ENCODE measurements around the gene LRFN2. TPM values are rescaled to one million over a fixed set of nuclear protein-coding genes. Genes with fewer than 3 reads are reported as not detected.

The LRFN2 gene
- polyA plus RNA-seq, 1 of the 3 experiments (the other 2 are of a cell fraction), result 0.02 TPM

DNA sequence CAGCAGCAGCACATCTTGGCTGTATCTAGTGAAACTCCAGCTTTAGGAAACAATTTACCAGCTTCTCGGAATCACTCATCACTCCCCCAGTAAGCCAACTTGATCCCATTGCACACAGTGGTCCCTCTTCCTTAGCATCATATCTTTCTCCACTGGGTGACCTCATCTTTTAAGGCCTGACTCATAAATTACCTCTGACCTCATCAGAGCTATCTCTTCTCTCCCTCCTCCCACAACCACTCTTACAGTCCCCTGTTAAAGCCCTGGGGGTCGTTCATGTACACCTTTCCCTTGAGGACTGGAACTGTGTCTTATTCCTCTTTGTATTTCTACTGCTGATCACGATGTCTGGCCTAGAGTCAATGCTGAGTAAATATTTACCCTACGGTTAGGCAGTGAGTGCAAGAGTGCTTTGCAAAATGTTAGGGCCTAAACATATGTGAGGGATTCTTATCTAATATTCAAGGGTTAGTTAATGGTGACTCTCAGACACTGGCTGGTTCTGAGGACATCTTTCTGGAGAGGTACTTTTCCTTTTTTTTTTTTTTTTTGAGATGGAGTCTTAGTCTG, 187.2 kb downstream of the LRFN2 start (continued):
- TF ChIP-seq, protein P1, sequence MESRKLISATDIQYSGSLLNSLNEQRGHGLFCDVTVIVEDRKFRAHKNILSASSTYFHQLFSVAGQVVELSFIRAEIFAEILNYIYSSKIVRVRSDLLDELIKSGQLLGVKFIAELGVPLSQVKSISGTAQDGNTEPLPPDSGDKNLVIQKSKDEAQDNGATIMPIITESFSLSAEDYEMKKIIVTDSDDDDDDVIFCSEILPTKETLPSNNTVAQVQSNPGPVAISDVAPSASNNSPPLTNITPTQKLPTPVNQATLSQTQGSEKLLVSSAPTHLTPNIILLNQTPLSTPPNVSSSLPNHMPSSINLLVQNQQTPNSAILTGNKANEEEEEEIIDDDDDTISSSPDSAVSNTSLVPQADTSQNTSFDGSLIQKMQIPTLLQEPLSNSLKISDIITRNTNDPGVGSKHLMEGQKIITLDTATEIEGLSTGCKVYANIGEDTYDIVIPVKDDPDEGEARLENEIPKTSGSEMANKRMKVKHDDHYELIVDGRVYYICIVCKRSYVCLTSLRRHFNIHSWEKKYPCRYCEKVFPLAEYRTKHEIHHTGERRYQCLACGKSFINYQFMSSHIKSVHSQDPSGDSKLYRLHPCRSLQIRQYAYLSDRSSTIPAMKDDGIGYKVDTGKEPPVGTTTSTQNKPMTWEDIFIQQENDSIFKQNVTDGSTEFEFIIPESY (IDR thresholded peaks at IDR 0.05; ENCODE audit: borderline replicate concordance, low read depth), result no peak
- TF ChIP-seq EZH2phosphoT487 (IDR thresholded peaks at IDR 0.05; ENCODE audit: borderline replicate concordance, low read depth), result no peak

DNA sequence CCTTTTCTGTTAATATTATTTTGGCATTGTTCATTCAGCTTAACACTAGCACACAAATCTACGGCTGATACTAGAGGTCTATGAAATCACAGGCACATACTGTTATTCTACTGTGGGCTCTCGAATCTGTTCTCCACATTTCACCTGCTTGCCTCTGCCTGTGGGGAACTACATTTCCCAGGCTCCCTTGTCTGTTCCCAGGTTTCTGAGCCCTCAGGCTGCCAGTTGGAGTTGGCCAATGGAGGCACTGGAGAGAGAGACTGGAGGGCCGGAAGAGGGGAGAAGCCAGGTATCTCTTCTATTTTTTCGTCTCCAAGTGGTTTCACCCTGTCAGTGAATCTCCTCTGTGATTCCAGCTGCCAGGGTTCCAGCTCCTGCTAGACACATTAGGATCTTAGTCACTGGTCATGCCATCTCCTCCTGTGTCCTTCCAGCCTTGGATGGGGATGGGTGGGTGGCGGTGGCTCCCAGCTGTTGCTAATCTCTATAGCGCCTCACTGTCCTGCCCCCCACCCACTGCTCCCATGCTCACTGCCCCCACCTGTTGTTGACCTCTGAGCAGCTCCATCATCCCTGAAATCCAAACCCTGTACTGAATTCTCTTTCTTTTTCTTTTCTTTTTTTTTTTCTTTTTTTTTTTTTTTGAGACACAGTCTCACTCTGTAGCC, 188.2 kb downstream of the LRFN2 start:
- TF ChIP-seq, protein P2, sequence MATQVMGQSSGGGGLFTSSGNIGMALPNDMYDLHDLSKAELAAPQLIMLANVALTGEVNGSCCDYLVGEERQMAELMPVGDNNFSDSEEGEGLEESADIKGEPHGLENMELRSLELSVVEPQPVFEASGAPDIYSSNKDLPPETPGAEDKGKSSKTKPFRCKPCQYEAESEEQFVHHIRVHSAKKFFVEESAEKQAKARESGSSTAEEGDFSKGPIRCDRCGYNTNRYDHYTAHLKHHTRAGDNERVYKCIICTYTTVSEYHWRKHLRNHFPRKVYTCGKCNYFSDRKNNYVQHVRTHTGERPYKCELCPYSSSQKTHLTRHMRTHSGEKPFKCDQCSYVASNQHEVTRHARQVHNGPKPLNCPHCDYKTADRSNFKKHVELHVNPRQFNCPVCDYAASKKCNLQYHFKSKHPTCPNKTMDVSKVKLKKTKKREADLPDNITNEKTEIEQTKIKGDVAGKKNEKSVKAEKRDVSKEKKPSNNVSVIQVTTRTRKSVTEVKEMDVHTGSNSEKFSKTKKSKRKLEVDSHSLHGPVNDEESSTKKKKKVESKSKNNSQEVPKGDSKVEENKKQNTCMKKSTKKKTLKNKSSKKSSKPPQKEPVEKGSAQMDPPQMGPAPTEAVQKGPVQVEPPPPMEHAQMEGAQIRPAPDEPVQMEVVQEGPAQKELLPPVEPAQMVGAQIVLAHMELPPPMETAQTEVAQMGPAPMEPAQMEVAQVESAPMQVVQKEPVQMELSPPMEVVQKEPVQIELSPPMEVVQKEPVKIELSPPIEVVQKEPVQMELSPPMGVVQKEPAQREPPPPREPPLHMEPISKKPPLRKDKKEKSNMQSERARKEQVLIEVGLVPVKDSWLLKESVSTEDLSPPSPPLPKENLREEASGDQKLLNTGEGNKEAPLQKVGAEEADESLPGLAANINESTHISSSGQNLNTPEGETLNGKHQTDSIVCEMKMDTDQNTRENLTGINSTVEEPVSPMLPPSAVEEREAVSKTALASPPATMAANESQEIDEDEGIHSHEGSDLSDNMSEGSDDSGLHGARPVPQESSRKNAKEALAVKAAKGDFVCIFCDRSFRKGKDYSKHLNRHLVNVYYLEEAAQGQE (IDR thresholded peaks at IDR 0.05; ENCODE audit: low read depth, low read length), result no peak
- TF ChIP-seq GABPA (IDR thresholded peaks at IDR 0.05; ENCODE audit: low read depth) (no peak), GATA2 (CRISPR knock-in tag; IDR thresholded peaks at IDR 0.05) (no peak), FOXJ3 (CRISPR knock-in tag; IDR thresholded peaks at IDR 0.05) (no peak), CHD2 (IDR thresholded peaks at IDR 0.05; ENCODE audit: low read length, partially characterized antibody) (no peak), EZH2phosphoT487 (IDR thresholded peaks at IDR 0.05; ENCODE audit: borderline replicate concordance, low read depth) (no peak), RXRA (IDR thresholded peaks at IDR 0.05; ENCODE audit: borderline replicate concordance, low read depth) (no peak), FOSL2 (IDR thresholded peaks at IDR 0.05; ENCODE audit: borderline replicate concordance, low read depth) (no peak), FOXM1 (IDR thresholded peaks at IDR 0.05; ENCODE audit: low read depth) (no peak), TAF1 (IDR thresholded peaks at IDR 0.05; ENCODE audit: borderline replicate concordance, low read depth, low read length) (no peak)
- TF ChIP-seq, protein P1 (IDR thresholded peaks at IDR 0.05; ENCODE audit: borderline replicate concordance, low read depth), result no peak
- TF ChIP-seq, protein P3, sequence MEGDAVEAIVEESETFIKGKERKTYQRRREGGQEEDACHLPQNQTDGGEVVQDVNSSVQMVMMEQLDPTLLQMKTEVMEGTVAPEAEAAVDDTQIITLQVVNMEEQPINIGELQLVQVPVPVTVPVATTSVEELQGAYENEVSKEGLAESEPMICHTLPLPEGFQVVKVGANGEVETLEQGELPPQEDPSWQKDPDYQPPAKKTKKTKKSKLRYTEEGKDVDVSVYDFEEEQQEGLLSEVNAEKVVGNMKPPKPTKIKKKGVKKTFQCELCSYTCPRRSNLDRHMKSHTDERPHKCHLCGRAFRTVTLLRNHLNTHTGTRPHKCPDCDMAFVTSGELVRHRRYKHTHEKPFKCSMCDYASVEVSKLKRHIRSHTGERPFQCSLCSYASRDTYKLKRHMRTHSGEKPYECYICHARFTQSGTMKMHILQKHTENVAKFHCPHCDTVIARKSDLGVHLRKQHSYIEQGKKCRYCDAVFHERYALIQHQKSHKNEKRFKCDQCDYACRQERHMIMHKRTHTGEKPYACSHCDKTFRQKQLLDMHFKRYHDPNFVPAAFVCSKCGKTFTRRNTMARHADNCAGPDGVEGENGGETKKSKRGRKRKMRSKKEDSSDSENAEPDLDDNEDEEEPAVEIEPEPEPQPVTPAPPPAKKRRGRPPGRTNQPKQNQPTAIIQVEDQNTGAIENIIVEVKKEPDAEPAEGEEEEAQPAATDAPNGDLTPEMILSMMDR (IDR thresholded peaks at IDR 0.05), result no peak
- TF ChIP-seq, protein P4, sequence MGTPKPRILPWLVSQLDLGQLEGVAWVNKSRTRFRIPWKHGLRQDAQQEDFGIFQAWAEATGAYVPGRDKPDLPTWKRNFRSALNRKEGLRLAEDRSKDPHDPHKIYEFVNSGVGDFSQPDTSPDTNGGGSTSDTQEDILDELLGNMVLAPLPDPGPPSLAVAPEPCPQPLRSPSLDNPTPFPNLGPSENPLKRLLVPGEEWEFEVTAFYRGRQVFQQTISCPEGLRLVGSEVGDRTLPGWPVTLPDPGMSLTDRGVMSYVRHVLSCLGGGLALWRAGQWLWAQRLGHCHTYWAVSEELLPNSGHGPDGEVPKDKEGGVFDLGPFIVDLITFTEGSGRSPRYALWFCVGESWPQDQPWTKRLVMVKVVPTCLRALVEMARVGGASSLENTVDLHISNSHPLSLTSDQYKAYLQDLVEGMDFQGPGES (IDR thresholded peaks at IDR 0.05; ENCODE audit: low read depth, low read length), result no peak
- Histone ChIP-seq H3K27ac (ENCODE audit: low read depth in 2 of 2, low read length in 1 of 2) (no peak overlapping the region; a peak in 1 of 4 replicates), H3K9me3 (no peaks in the 10 kb centered on the region), H3K4me1 (ENCODE audit: control insufficient read depth in 1 of 2, insufficient read depth in 2 of 2, low read depth in 1 of 2, low read length in 1 of 2) (peaks cover 0 to 37% of the 10 kb centered on the region in 2 experiments; a peak in 1 of 4 replicates), H3K9ac (no peak overlapping the region), H4K20me1 (ENCODE audit: insufficient read depth) (no peaks in the 10 kb centered on the region), H3K79me2 (ENCODE audit: insufficient read depth) (no peaks in the 10 kb centered on the region), H3K27me3 (ENCODE audit: insufficient read depth) (no peaks in the 10 kb centered on the region), H2AFZ (ENCODE audit: low read depth) (no peak overlapping the region), H3K9me2 (no peaks in the 10 kb centered on the region), H3K4me2 (no peak overlapping the region), H3F3A (replicated peaks; ENCODE audit: insufficient read depth) (no peaks in the 10 kb centered on the region), H3K4me3 (ENCODE audit: low read depth in 2 of 2, low read length in 1 of 2) (no peak overlapping the region), H3K36me3 (replicated peaks in 1 of 2; ENCODE audit: control insufficient read depth in 1 of 2, insufficient read depth in 2 of 2, low read length in 1 of 2) (no peaks in the 10 kb centered on the region)
- WGBS (ENCODE audit: low lambda C conversion rate), result 44% methylated on average over 5 of the region's 6 CpGs
- ChIA-PET POLR2A (no interaction called here), CTCF (no interaction called here)
- no peak for DNase-seq
